Measurements from ENCODE around the gene POPDC3.
"Not testable (repeated sequence)": the region's sequence is repeated elsewhere in the genome, so short reads cannot be mapped to it uniquely, and the experiment has no call there.

POPDC3 gene

GRCh38 chr6:105178636-105179035 lies 1.2 kb downstream of the POPDC3 start:
- TF ChIP-seq CTCF (IDR thresholded peaks at IDR 0.05; ENCODE audit: extremely low read depth, insufficient read depth, missing control alignments): no peak
- in situ Hi-C loops (cut with MboI; ENCODE audit: low pct_unique_long_range_greater_than_20kb, low sequenced_read_pairs, unreplicated experiment): no loop called here
- no peak for DNase-seq (ENCODE audit: low spot score)

GRCh38 chr6:105178110-105178509 lies 1.7 kb downstream of the POPDC3 start:
- no peak for TF ChIP-seq CTCF (IDR thresholded peaks at IDR 0.05; ENCODE audit: extremely low read depth, insufficient read depth, missing control alignments)
- peak; percentile 9 for DNase-seq (ENCODE audit: low spot score)
- in situ Hi-C loops (cut with MboI; ENCODE audit: low pct_unique_long_range_greater_than_20kb, low sequenced_read_pairs, unreplicated experiment): no loop called here

- no peak for DNase-seq (ENCODE audit: low spot score)
- no peak for TF ChIP-seq CTCF (IDR thresholded peaks at IDR 0.05; ENCODE audit: extremely low read depth, insufficient read depth, missing control alignments)
- in situ Hi-C loops (cut with MboI; ENCODE audit: low pct_unique_long_range_greater_than_20kb, low sequenced_read_pairs, unreplicated experiment): no loop called here
These were observed 2.3 kb downstream of the POPDC3 start for GRCh38 chr6:105177556-105177955.

GRCh38 chr6:105174512-105174911 lies 5.3 kb downstream of the POPDC3 start:
- DNase-seq (ENCODE audit: low spot score): no peak
- in situ Hi-C loops (cut with MboI; ENCODE audit: low pct_unique_long_range_greater_than_20kb, low sequenced_read_pairs, unreplicated experiment): no loop called here
- no peak for TF ChIP-seq CTCF (IDR thresholded peaks at IDR 0.05; ENCODE audit: extremely low read depth, insufficient read depth, missing control alignments)

- DNase-seq (ENCODE audit: low spot score); in situ Hi-C loops (cut with MboI; ENCODE audit: low pct_unique_long_range_greater_than_20kb, low sequenced_read_pairs, unreplicated experiment): not testable (repeated sequence)
These were observed 7.3 kb downstream of the POPDC3 start for GRCh38 chr6:105172515-105172914.

GRCh38 chr6:105170059-105170458 lies 9.8 kb downstream of the POPDC3 start:
- in situ Hi-C loops (cut with MboI; ENCODE audit: low pct_unique_long_range_greater_than_20kb, low sequenced_read_pairs, unreplicated experiment): no loop called here
- no peak for DNase-seq (ENCODE audit: low spot score)
- TF ChIP-seq CTCF (IDR thresholded peaks at IDR 0.05; ENCODE audit: extremely low read depth, insufficient read depth, missing control alignments): no peak

GRCh38 chr6:105167914-105168313 lies 11.9 kb downstream of the POPDC3 start:
- no peak for DNase-seq (ENCODE audit: low spot score)
- in situ Hi-C loops (cut with MboI; ENCODE audit: low pct_unique_long_range_greater_than_20kb, low sequenced_read_pairs, unreplicated experiment): no loop called here
- no peak for TF ChIP-seq CTCF (IDR thresholded peaks at IDR 0.05; ENCODE audit: extremely low read depth, insufficient read depth, missing control alignments)
